ENCODE measurements around the gene SMIM23.

Gene SMIM23

DNA sequence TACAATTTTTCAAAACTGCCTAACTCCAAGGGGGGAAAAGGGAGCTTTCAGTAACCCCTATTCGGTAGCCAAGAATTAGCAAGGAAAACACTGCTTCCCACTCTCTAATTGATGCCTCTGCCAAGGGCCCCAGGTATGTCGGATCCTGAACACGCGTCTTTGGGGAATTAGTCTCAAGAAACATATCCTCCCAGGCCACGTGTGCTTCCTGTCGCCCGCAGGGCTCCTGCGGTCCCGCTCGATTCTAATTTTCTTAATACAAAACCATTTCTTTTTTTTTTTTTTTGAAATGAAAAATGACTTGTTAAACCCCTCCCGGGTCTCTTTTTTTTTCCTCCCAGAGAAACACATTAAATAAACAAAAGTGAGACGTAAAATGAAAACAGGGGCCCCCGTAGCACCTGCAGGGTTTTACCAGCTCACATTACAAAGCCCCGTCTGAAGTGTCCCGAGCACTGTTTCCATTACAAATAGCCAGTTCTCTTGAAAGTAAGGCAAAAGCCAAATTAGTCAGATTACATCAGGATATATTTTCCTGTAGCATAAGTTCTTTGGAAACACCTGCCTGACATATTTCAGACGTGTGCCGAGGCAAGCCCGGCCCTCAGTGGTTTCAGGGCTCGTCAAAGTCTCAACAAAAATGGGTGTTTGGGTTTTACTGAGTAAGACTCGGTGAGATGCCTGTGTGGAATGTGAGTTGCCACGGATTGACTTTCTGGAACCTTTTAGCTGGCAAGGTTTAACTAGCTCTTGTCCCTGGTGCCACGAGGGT lies 21.5 kb downstream of the SMIM23 start:
- in situ Hi-C loops (cut with HindIII; ENCODE audit: low pct_ligation_motif_present, low pct_unique_long_range_greater_than_20kb, low sequenced_read_pairs), result no loop called here

DNA sequence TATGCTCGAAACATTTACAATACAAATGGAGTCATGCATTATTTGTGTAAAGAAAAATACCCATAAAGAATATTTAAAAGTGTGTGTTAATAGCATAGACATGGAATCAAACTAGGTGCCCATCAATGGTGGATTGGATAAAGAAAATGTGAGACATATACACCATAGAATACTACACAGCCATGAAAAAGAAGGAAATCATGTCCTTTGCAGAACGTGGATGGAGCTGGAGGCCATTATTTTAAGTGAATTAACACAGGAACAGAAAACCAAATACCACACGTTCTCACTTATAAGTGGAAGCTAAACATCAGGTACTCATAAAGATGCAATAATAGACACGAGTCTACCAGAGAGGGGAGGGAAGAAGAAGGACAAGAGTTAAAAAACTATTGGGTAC lies 22.8 kb downstream of the SMIM23 start:
- no peak for DNase-seq
- in situ Hi-C loops (cut with HindIII; ENCODE audit: low pct_ligation_motif_present, low pct_unique_long_range_greater_than_20kb, low sequenced_read_pairs), result no loop called here

More for the DNA sequence above, 21.5 kb downstream of the SMIM23 start:
- no peak for DNase-seq

DNA sequence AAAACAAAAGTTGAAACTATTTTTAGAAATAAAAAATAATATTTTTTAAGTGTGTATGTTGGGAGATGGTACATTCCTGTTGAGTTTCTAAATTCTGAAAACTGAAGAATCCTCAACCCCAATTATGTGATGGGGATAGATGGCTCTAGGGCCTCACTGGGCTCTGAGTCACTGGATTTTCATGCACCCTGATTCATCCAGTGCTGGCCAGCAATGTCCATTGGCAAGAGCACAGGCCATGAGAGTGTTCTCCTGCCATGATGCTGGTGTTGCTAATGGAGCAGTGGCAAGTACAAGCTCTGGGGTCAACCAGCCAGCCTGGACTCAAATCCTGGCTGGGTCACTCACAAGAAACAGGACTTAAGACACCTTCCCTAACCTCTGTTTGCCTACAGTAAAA lies 23.3 kb downstream of the SMIM23 start:
- in situ Hi-C loops (cut with HindIII; ENCODE audit: low pct_ligation_motif_present, low pct_unique_long_range_greater_than_20kb, low sequenced_read_pairs), result no loop called here
- DNase-seq, result no peak

DNA sequence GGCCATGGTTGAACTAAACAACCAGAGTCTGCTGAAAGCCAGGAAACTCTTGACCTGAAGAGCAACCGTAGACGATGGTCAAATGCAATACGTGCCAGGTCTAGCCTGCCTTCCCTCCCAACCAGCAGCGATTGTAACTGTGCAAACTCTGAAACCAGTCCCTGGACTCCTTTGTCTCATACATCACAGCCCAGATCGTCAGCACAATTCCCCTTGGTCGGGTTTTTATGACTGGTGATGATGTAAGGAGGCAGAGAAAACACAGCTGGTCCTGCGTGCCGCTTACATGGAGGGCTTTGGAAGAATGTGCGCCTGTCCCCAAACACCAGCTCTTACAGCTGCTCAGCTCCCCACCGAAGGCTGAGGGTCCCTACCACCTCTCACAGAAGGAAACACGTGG lies 24.6 kb downstream of the SMIM23 start:
- DNase-seq, result no peak
- in situ Hi-C loops (cut with HindIII; ENCODE audit: low pct_ligation_motif_present, low pct_unique_long_range_greater_than_20kb, low sequenced_read_pairs), result no loop called here

DNA sequence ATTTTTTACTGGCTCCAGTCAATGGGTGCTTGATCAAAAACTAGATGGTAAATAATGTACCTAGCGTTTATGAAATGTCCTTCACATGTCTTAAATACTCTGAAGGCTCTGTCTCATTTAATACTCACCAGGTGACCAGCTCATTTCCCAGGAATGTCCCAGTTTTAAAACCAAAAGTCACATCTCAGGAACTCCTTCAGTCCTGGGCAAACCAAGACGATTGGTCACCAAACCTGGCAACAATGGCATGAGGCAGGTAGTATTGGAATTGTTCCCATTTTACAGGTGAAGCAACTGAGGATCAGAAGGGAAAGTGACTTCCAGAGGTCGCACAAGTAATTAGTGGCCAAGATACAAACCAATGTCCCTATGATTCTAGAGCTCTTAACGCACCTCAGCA lies 27.7 kb downstream of the SMIM23 start:
- in situ Hi-C loops (cut with HindIII; ENCODE audit: low pct_ligation_motif_present, low pct_unique_long_range_greater_than_20kb, low sequenced_read_pairs), result no loop called here

DNA sequence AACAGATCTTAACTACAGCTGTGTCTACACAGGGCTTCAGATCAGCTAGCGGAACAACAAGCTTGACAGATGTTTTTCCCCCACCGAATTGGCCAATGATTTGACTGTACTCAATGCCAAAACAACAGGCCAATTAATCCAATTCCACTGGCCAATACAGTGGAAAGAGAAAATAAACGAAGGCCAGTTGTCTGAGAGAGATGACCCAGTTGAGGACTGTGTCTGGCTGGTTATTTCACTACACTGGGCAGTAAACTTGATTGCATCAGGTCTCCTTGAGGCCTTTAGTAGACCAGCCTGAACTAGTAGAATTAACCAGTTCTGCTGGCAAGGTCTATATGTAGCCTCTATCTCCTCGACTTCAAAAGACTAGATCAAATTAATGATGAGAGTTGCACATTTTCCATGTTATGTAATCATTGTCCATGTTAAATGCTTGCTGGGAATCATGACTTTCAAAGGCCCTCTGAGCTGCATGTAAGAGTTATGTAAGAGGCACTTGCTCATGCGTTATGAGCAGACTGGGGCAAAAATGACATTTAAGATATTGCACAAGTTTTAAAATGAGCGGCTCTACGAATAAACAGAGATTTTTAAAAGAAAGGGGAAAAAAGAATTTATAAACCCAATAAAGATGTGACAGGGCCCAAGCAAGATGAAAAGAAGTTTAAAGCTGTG lies 28.3 kb downstream of the SMIM23 start:
- in situ Hi-C loops (cut with HindIII; ENCODE audit: low pct_ligation_motif_present, low pct_unique_long_range_greater_than_20kb, low sequenced_read_pairs), result no loop called here
- no peak for DNase-seq

More for the DNA sequence above, 27.7 kb downstream of the SMIM23 start:
- no peak for DNase-seq

DNA sequence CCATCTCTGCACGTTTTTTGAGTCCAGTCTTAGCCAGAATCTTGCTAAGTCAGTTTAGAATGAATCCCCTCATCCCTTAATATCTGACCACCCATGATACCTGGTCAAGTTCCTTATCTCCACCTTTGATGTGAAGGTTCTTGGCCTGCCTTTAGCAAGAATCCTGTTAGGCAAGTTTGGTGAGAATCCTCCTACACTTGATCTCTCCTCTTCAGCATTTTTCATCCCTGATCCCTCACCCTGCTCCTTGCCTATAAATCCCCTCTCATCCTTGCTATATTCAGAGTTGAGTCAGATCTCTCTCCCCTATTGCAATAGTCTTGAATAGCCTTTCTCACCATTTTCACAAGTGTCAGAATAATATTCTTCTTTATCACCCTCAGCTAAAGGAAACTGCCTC lies 31.0 kb downstream of the SMIM23 start:
- in situ Hi-C loops (cut with HindIII; ENCODE audit: low pct_ligation_motif_present, low pct_unique_long_range_greater_than_20kb, low sequenced_read_pairs), result no loop called here
- DNase-seq, result no peak

DNA sequence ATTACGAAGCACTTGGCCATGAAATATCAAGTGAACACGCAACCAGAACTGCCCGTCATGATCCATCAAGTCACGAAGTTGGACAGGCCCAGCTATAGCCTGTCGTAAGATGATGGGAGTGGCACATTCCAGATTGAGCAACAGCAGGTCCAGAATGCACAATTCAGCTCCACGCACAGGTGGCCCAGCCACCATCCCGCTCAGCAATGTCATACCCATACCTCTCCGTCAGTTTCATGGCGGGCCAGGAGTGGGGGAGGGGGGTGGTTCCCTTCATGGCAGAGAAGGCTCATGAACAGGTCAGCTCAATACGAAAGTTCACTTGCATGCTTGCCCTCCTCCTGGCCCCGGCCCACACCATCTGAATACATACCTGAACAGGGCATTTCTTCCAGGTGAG lies 34.9 kb downstream of the SMIM23 start:
- in situ Hi-C loops (cut with HindIII; ENCODE audit: low pct_ligation_motif_present, low pct_unique_long_range_greater_than_20kb, low sequenced_read_pairs), result no loop called here
- no peak for DNase-seq

DNA sequence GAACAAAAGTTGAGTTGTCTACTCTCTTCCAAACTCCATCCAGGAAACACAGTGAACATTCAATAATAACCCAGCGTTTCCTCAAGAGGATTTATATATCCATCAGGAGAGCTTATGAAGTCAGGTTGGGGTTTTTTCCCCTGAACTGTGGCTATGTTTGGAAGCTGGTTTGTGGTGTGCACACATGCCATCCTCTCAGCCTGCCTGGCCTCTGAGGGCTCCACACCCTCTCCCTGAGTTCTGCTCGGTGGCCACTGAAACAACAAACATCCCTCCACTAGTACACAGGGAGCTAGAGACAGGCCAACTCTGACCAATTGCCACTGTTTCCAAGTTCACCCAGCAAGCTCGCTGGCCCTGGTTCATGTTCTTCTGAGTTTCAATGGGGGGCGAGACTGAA lies 35.7 kb downstream of the SMIM23 start:
- no peak for DNase-seq
- in situ Hi-C loops (cut with HindIII; ENCODE audit: low pct_ligation_motif_present, low pct_unique_long_range_greater_than_20kb, low sequenced_read_pairs), result no loop called here

DNA sequence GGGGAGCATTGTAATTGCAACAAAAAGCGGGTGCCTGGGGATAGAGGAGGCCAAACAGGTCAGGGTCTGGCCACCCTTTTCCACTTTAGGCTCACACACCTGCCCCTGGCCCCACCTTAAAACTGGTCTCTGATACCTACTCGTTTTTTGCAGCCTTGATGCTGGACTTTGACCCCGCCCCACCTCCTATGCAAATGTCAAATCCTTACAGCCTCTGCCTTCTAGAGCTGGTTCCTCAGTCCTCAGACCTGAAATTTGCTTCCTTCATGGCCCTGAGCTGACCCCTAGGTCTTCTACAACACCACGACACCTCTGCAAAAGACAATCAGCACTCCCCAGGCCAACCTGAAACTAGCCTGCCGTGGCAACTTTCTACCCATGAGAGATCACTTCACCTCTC lies 37.7 kb downstream of the SMIM23 start:
- in situ Hi-C loops (cut with HindIII; ENCODE audit: low pct_ligation_motif_present, low pct_unique_long_range_greater_than_20kb, low sequenced_read_pairs), result no loop called here
- no peak for DNase-seq

DNA sequence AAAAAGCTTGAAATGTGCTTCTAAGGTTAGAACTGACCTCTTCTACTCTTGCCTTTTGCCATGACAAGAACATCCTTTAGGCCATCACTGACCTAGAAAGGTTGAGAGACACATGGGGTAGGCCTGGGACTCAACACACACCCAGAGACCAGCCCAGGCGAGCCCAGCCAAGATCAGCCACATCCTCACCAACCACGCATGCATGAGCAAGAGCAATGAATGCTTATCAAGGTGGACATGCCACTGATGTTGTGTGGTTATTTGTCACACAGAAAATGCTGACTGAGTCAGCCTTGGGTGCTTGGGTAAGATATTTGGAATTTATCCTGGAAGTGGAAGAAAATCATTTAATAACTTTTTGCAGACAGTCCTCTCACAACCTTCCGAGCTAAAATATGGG lies 39.4 kb downstream of the SMIM23 start:
- DNase-seq, result peak; percentile 15
- in situ Hi-C loops (cut with HindIII; ENCODE audit: low pct_ligation_motif_present, low pct_unique_long_range_greater_than_20kb, low sequenced_read_pairs), result no loop called here

DNA sequence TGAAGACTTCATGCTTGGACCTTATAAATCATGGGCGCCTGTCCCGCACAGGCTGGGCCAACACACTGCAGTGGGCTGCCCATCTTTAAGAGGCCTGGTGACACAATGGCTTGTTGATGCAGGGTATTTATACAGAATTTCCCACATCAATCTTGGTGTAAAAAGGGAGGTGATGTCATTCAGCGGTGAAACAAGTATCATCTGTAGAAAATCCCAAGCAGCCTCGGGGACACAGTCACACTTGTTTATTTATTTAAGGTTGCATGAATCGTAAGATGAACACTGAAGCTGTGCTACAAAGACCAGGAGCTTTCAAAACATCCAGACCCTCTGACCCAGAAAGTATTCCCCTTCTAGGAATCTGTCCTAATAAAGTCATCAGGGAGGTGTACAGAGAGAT lies 40.5 kb downstream of the SMIM23 start:
- no peak for DNase-seq
- in situ Hi-C loops (cut with HindIII; ENCODE audit: low pct_ligation_motif_present, low pct_unique_long_range_greater_than_20kb, low sequenced_read_pairs), result no loop called here

DNA sequence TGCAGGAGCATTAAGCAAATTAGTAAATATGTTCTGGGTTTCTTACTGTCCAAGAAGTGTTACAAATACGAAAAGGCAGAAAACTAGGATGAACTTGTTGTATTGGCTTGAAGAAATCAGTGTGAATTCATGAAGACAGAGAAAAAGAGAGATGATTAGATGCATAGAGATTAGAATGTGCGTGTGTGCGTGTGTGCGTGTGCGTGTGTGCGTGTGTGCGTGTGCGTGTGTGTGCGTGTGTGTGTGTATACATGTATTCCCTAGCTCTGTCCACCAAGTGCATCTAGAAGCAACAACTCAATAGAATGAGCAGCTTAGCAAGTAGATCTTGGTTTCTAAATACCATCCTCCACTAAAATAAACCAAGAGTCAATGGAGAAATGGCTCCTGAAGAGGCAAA lies 41.5 kb downstream of the SMIM23 start:
- in situ Hi-C loops (cut with HindIII; ENCODE audit: low pct_ligation_motif_present, low pct_unique_long_range_greater_than_20kb, low sequenced_read_pairs), result no loop called here
- DNase-seq, result no peak

DNA sequence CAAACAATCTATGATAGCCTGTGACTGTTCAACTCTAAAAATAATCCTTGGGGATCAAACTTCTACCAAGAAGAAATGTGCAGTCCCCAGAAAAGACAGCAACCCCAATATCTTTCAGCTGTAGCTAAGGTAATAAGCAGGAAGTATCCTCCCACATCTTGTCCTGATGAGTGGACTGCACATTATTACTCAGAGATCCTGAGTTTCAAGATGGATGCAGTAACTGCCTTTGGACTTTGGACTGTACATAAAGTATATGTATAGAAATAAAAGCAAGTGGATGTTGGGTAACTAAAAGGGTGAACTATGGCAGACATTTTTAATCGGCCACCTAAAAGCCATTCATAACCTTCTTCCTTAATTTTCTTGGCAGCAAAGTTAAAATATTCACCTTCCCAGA lies 45.1 kb downstream of the SMIM23 start:
- DNase-seq, result no peak
- in situ Hi-C loops (cut with HindIII; ENCODE audit: low pct_ligation_motif_present, low pct_unique_long_range_greater_than_20kb, low sequenced_read_pairs), result no loop called here

DNA sequence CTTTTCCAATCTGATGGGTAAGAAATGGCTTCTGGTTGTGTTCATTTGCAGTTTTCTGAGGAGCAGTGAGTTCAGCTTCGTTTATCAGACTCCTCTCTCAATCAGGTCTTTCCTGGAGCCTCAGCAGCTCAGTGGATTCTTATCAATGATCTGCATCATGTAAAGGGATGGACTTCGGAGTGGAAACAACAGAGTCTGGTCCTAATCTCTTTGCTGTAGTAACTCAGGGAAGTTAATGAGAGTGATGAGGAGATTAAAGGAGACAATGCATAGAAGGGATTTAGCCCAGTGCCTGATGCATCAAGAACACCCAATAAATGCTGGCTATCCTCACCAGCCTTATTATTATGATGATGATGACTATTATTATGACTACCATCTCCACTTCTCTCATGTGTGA lies 47.2 kb downstream of the SMIM23 start:
- in situ Hi-C loops (cut with HindIII; ENCODE audit: low pct_ligation_motif_present, low pct_unique_long_range_greater_than_20kb, low sequenced_read_pairs), result no loop called here
- DNase-seq, result no peak

DNA sequence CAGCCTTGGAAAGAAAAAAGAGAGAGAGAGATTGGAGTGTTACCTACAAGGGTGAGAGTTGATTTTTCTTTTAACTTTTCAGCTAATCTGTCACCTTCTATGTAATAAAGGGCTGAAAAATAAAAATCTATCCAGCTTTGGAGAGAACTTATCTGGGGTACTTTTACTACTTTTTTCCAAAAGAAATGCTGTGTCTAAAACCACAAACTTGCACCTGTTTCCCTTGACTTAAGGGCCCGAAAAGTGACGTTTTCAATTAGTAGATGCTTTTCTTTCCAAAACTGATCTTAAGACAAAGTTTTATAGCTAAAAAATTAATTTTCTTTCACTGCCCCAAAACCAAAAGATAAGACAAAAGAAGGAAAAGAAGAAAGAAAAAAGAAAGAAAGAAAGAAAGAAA lies 48.8 kb downstream of the SMIM23 start:
- in situ Hi-C loops (cut with HindIII; ENCODE audit: low pct_ligation_motif_present, low pct_unique_long_range_greater_than_20kb, low sequenced_read_pairs), result no loop called here

DNA sequence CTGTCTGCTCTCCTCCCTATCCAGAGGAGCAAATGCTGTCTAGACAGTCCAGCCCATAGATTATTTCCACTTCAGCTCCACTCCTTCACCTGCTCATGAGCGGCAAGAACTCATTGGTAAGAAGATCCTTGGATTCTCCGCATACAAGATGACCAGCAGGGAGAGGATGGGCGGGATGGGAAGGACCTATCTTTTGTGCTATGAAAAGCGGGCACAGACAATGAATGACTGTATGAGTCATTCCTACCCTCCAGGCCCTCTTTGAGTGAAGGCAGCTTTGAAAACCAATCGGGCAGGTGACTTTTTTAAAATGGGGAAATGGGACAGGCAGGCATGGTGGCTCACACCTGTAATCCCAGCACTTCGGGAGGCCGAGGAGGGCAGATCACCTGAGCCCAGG lies 49.4 kb downstream of the SMIM23 start:
- in situ Hi-C loops (cut with HindIII; ENCODE audit: low pct_ligation_motif_present, low pct_unique_long_range_greater_than_20kb, low sequenced_read_pairs), result no loop called here
- DNase-seq, result no peak

More for the DNA sequence above, 48.8 kb downstream of the SMIM23 start:
- no peak for DNase-seq

DNA sequence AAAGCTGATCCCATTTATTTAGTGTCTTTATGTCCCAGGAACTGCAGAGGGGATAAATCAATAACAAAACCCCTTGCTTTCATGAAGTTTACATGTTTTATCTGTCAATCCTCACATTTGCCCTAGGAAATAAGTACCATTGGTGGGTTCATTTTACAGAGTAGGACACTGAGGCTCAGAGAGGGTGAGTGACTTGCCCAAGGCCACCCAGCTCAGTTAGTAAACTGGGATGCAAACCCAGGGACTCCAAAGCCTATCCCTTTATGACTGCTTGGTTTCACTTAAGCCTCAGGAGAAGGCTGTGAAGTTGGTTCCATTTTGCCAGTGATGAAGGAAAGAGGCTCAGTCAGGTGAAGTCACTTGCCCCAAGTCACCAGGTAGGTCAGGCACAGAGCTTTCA lies 51.9 kb downstream of the SMIM23 start:
- no peak for DNase-seq
- in situ Hi-C loops (cut with HindIII; ENCODE audit: low pct_ligation_motif_present, low pct_unique_long_range_greater_than_20kb, low sequenced_read_pairs), result no loop called here

DNA sequence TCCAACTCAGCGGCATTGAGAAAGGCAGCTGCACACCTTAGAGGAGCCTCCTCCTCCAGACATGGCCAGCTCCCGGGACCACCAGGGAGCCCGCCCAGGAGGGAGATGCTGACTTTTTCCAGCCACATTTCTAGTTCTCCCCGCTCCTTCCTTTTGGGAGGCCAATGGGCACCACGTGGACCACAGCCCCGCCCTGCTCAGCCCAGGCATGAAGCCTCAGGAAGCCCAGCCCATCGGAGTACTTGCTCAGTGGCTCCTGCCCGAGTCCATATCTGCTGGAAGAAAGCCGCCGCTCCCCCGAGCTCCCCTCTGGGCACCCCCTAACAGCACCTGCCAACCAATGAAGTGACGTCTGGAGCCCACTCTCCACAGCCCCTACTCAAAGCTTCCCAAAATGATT lies 52.4 kb downstream of the SMIM23 start:
- in situ Hi-C loops (cut with HindIII; ENCODE audit: low pct_ligation_motif_present, low pct_unique_long_range_greater_than_20kb, low sequenced_read_pairs), result no loop called here
- DNase-seq, result no peak

DNA sequence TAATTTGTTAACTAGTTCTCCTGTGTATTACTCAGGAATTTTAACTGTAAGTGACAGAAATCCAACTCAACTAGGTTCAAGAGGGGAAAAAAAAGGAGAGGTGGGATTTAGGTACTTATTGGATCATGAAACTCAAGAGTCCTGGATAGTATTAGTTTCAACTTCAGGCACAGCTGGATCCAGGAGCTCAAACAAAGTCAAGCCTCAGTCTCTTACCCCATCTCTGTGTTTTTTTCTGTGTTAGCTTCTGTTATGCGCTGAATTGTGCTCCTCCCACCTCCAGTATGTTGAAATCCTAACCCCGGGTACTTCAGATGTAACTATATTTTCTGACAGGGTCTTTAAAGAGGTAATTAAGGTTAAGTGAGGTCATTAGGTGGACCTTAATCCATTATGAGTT lies 53.5 kb downstream of the SMIM23 start:
- in situ Hi-C loops (cut with HindIII; ENCODE audit: low pct_ligation_motif_present, low pct_unique_long_range_greater_than_20kb, low sequenced_read_pairs), result no loop called here
- no peak for DNase-seq

Measured in ACHN (cell line).